OCI-LY3 (cell line): ENCODE results near the gene MINDY4.

Source experiments
- H2AFZ ChIP-seq: fragments of 200-600, 300-600 bp; shearing (Covaris generic); 2 replicates; pipeline ENCODE4 v1.6.0; 2014; ENCODE audit warnings: antibody characterized with exemption, low read depth, low read length
- H3K27ac ChIP-seq: fragments of 200-600, 300-600 bp; sonication (generic); 2 replicates; pipeline ENCODE4 v1.5.1; 2014; ENCODE audit warnings: mild to moderate bottlenecking, low read length, moderate library complexity, mixed read lengths
- H3K27me3 ChIP-seq: fragments of 200-600, 300-600 bp; sonication (generic); 2 replicates; pipeline ENCODE4 v1.6.1; 2014; ENCODE audit warnings: low read depth, low read length, mixed read lengths
- H3K36me3 ChIP-seq: fragments of 200-600, 300-600 bp; sonication (generic); replicated peaks from 2 replicates; pipeline ENCODE3; 2014; ENCODE audit warnings: low read depth, low read length, mixed read lengths
- H3K4me1 ChIP-seq: fragments of 300-600, 200-600 bp; sonication (generic); 2 replicates; pipeline ENCODE4 v1.6.1; 2014; ENCODE audit warnings: low read length, mixed read lengths
- H3K4me2 ChIP-seq: fragments of 200-600, 300-600 bp; sonication (generic); 2 replicates; pipeline ENCODE4 v1.6.1; 2014; ENCODE audit warnings: low read length, mixed read lengths
- H3K4me3 ChIP-seq: fragments of 300-600, 200-600 bp; sonication (generic); 2 replicates; pipeline ENCODE4 v1.5.1; 2014; ENCODE audit warnings: antibody characterized with exemption, mild to moderate bottlenecking, low read length, moderate library complexity
- H3K79me2 ChIP-seq: fragments of 300-600, 200-600 bp; shearing (Covaris generic); 2 replicates; pipeline ENCODE4 v1.6.1; 2014; ENCODE audit warnings: mild to moderate bottlenecking, low read length, mixed read lengths
- H3K9ac ChIP-seq: fragments of 300-600, 200-600 bp; shearing (Covaris generic); 2 replicates; pipeline ENCODE4 v1.6.0; 2014; ENCODE audit warnings: mild to moderate bottlenecking, low read length, moderate library complexity
- H3K9me3 ChIP-seq: fragments of 200-600, 300-600 bp; shearing (Covaris generic); 2 replicates; pipeline ENCODE4 v1.6.1; 2014; ENCODE audit warnings: low read length, mixed read lengths; ENCODE audit not compliant: insufficient read depth
- H4K20me1 ChIP-seq: fragments of 200-600, 300-600 bp; sonication (generic); 2 replicates; pipeline ENCODE4 v1.6.1; 2016; ENCODE audit warnings: low read length, mixed read lengths; ENCODE audit not compliant: insufficient read depth
- EZH2phosphoT487 ChIP-seq: fragments of 200-600 bp; shearing (Covaris generic); IDR thresholded peaks from 2 replicates; pipeline ENCODE4 v1.6.1; 2018; ENCODE audit warnings: antibody characterized with exemption, mixed run types, low read depth
- TF ChIP-seq, protein P1 (sequence below): fragments of 200-600, 300-600 bp; sonication (generic); IDR thresholded peaks from 2 replicates; pipeline ENCODE4 v1.5.1; 2014; ENCODE audit warnings: antibody characterized with exemption, low read length, low read depth

MINDY4 gene

GRCh38 chr7:30730097-30730496 lies 41.1 kb upstream of the MINDY4 start:
- Histone ChIP-seq H3K36me3 (no peaks in the 10 kb centered on the region), H4K20me1 (no peaks in the 10 kb centered on the region), H3K27me3 (peaks cover 6% of the 10 kb centered on the region; the same call in 1 of the 2 replicates), H3K4me2 (no peak overlapping the region), H2AFZ (no peak overlapping the region), H3K4me1 (no peaks in the 10 kb centered on the region), H3K9ac (no peak overlapping the region), H3K27ac (no peak overlapping the region), H3K79me2 (no peaks in the 10 kb centered on the region), H3K4me3 (no peak overlapping the region), H3K9me3 (no peaks in the 10 kb centered on the region)
- TF ChIP-seq, protein P1, sequence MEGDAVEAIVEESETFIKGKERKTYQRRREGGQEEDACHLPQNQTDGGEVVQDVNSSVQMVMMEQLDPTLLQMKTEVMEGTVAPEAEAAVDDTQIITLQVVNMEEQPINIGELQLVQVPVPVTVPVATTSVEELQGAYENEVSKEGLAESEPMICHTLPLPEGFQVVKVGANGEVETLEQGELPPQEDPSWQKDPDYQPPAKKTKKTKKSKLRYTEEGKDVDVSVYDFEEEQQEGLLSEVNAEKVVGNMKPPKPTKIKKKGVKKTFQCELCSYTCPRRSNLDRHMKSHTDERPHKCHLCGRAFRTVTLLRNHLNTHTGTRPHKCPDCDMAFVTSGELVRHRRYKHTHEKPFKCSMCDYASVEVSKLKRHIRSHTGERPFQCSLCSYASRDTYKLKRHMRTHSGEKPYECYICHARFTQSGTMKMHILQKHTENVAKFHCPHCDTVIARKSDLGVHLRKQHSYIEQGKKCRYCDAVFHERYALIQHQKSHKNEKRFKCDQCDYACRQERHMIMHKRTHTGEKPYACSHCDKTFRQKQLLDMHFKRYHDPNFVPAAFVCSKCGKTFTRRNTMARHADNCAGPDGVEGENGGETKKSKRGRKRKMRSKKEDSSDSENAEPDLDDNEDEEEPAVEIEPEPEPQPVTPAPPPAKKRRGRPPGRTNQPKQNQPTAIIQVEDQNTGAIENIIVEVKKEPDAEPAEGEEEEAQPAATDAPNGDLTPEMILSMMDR: no peak
- TF ChIP-seq EZH2phosphoT487: no peak

DNA sequence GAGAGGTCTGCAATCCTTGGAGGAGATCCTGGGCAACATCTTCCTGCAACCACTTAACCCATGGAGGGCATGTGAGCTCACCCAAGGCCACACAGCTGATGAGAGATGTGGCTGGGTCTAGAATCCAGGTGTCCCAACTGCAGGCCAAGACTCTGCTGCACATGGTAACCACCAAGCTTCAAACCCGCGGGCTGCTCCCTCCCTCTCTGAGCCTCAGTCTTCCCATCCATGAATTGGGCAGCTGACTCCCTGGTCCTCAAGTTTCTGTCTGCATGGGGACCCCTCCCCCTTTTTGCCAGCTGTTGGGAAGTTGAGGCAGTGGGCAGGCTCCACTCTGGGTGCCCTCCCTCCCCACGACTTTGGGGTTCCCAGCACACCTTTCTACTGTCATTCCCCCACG lies 40.2 kb upstream of the MINDY4 start:
- no peaks in the 10 kb centered on the region for H3K9me3 ChIP-seq
- no peak overlapping the region for H3K4me2 ChIP-seq
- no peaks in the 10 kb centered on the region for H3K4me1 ChIP-seq
- H3K4me3 ChIP-seq: no peak overlapping the region
- no peaks in the 10 kb centered on the region for H3K36me3 ChIP-seq
- no peak overlapping the region for H3K9ac ChIP-seq
- peaks cover 6% of the 10 kb centered on the region; the same call in 1 of the 2 replicates for H3K27me3 ChIP-seq
- no peak overlapping the region for H3K27ac ChIP-seq
- TF ChIP-seq, protein P1: no peak
- no peak overlapping the region for H2AFZ ChIP-seq
- no peaks in the 10 kb centered on the region for H3K79me2 ChIP-seq
- H4K20me1 ChIP-seq: no peaks in the 10 kb centered on the region

DNA sequence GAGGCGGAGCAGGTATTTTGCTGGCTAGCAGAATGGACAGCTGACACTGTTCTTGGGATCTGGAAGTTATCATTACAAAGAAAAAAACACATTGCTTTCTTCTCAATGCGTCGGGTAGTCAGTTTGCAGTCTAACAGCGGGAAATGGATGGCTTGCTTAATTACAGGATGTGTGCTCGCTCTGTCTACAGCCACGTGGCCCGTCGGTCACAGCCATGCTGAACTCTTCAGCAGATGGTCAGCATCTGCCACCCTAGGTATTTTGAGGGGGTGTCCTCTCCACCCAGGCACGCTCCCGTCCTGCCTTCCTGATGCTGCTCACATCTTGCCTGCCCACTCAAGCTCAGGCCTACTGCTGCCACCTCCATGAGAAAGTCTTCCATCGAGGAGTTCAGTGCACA lies 39.6 kb upstream of the MINDY4 start:
- Histone ChIP-seq H2AFZ (no peak overlapping the region), H4K20me1 (no peaks in the 10 kb centered on the region), H3K4me2 (no peak overlapping the region), H3K36me3 (no peaks in the 10 kb centered on the region), H3K27ac (no peak overlapping the region), H3K9me3 (no peaks in the 10 kb centered on the region), H3K9ac (no peak overlapping the region), H3K79me2 (no peaks in the 10 kb centered on the region), H3K4me3 (no peak overlapping the region), H3K27me3 (peaks cover 6% of the 10 kb centered on the region; the same call in 1 of the 2 replicates), H3K4me1 (no peaks in the 10 kb centered on the region)
- no peak for TF ChIP-seq EZH2phosphoT487
- TF ChIP-seq, protein P1: no peak

- Histone ChIP-seq H3K27me3 (peaks cover 6% of the 10 kb centered on the region; the same call in 1 of the 2 replicates), H3K4me3 (no peak overlapping the region)
These were observed 38.6 kb upstream of the MINDY4 start for GRCh38 chr7:30732606-30733005.

More at GRCh38 chr7:30732606-30733005, 38.6 kb upstream of the MINDY4 start:
- H4K20me1 ChIP-seq: no peaks in the 10 kb centered on the region
- no peaks in the 10 kb centered on the region for H3K79me2 ChIP-seq
- no peaks in the 10 kb centered on the region for H3K4me1 ChIP-seq
- no peak overlapping the region for H3K27ac ChIP-seq
- H3K9ac ChIP-seq: no peak overlapping the region
- H2AFZ ChIP-seq: no peak overlapping the region
- H3K9me3 ChIP-seq: no peaks in the 10 kb centered on the region
- TF ChIP-seq, protein P1: no peak
- no peak for TF ChIP-seq EZH2phosphoT487
- H3K36me3 ChIP-seq: no peaks in the 10 kb centered on the region
- no peak overlapping the region for H3K4me2 ChIP-seq
